NB4 (cell line): ENCODE results near the gene CFAP99.

ENCODE experiments used
- DNase-seq: peaks from one replicate; pipeline ENCODE4 v3.0.0; 2010; ENCODE audit warnings: low read depth
- H3K4me3 ChIP-seq: one replicate; pipeline ENCODE4 v1.5.1; 2011; ENCODE audit warnings: mild to moderate bottlenecking, low read depth, low read length, moderate library complexity
- MYC ChIP-seq: IDR thresholded peaks from 2 replicates; pipeline ENCODE4 v1.6.1; 2011; ENCODE audit warnings: low read depth, low read length
- POLR2A ChIP-seq: IDR thresholded peaks from 2 replicates; pipeline ENCODE4 v1.6.1; 2011; ENCODE audit warnings: mild to moderate bottlenecking; ENCODE audit not compliant: insufficient read length; ENCODE audit errors: extremely low read depth
- TF ChIP-seq, protein P1 (sequence below): IDR thresholded peaks from one replicate; pipeline ENCODE4 v1.5.1; 2012; ENCODE audit warnings: low read depth, low read length
- TF ChIP-seq, protein P2 (sequence below): IDR thresholded peaks from 2 replicates; pipeline ENCODE4 v1.6.1; 2011; ENCODE audit warnings: low read depth, low read length

Gene CFAP99

DNA sequence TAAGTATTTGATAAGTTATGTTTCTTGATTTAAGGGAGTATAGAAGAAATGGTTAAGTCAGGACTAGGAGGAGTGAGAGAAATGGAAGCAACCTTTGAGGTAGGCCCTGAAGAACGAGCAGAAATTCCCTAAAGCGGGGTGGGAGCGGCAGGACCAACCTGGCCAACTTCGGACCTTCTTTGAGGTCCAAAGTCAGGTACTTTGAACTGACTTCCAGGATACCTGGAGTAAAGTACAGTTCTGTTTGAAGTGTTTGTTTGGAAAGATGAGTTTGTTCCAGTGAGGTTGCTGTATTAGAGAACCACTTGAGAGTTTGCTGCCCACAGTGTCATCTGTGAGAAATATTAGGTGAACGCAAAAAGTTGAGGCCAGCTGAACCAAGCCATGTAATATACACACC lies 61.9 kb downstream of the CFAP99 start:
- H3K4me3 ChIP-seq, result no peak overlapping the region
- no peak for DNase-seq
- TF ChIP-seq MYC (no peak), POLR2A (no peak)
- TF ChIP-seq, protein P1, sequence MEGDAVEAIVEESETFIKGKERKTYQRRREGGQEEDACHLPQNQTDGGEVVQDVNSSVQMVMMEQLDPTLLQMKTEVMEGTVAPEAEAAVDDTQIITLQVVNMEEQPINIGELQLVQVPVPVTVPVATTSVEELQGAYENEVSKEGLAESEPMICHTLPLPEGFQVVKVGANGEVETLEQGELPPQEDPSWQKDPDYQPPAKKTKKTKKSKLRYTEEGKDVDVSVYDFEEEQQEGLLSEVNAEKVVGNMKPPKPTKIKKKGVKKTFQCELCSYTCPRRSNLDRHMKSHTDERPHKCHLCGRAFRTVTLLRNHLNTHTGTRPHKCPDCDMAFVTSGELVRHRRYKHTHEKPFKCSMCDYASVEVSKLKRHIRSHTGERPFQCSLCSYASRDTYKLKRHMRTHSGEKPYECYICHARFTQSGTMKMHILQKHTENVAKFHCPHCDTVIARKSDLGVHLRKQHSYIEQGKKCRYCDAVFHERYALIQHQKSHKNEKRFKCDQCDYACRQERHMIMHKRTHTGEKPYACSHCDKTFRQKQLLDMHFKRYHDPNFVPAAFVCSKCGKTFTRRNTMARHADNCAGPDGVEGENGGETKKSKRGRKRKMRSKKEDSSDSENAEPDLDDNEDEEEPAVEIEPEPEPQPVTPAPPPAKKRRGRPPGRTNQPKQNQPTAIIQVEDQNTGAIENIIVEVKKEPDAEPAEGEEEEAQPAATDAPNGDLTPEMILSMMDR, result no peak
- TF ChIP-seq, protein P2, sequence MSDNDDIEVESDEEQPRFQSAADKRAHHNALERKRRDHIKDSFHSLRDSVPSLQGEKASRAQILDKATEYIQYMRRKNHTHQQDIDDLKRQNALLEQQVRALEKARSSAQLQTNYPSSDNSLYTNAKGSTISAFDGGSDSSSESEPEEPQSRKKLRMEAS, result no peak

DNA sequence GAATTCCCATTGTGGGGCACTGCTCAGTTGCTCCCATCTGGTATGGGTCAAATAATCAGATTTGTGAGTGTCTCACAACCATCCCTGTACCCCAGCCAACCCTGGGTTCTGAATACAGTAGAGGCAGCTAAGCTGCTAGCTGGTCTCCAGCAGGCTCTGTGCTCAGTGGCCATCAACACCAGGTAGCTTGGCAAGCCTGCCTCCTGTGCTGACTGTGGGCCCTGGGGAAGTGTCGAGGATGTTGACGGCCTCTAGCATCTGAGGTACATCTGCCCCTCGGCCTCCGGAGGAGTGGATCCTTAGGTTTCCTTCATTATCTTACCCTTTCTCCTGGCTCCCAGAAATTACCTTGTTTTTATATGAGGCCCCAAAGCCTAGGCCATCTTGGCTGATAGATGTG lies 63.4 kb downstream of the CFAP99 start:
- no peak for DNase-seq
- TF ChIP-seq POLR2A, result no peak
- TF ChIP-seq, protein P1, result no peak
- no peak for TF ChIP-seq MYC
- TF ChIP-seq, protein P2, result no peak
- no peak overlapping the region for H3K4me3 ChIP-seq

DNA sequence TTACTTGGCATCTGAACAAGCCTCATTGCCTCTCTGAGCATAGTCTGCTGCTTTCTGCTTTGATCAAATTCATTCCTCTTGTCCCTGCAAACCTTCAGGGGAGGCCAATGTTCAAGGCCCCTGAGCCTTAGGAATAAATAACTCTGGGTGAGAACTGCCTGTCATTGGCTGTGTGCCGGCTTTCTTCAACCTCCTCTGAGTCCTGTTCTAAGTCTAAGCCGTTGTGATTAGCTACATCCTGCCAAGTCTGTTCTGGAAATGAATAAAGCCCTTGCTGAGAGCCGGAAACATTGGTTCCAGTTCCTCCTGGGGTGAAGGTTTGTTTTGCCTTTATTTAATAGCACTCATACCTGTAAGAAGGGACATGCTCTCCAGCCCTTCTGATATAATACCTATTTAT lies 63.9 kb downstream of the CFAP99 start:
- no peak overlapping the region for H3K4me3 ChIP-seq
- no peak for DNase-seq
- TF ChIP-seq, protein P2, result no peak
- TF ChIP-seq MYC (no peak), POLR2A (no peak)
- TF ChIP-seq, protein P1, result no peak

DNA sequence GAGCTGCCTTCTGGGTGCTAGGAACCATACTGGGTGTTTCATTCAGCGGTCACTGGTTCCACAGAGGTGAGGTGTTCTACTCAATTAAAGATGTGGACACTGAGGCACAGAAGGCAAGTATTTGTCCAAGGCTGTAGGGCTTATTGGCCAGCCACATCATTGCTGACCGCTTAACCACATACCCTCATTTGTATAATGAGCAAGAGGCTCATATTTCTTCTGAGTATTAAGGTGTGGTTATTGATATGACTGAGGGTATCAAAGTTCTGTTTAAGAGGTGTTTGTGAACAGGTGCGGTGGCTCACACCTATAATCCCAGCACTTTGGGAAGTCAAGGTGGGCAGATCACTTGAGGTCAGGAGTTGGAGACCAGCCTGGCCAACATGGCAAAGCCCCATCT lies 64.5 kb downstream of the CFAP99 start:
- no peak for DNase-seq
- H3K4me3 ChIP-seq, result no peak overlapping the region
- TF ChIP-seq, protein P2, result no peak
- TF ChIP-seq, protein P1, result no peak
- TF ChIP-seq MYC, result no peak
- TF ChIP-seq POLR2A, result no peak

DNA sequence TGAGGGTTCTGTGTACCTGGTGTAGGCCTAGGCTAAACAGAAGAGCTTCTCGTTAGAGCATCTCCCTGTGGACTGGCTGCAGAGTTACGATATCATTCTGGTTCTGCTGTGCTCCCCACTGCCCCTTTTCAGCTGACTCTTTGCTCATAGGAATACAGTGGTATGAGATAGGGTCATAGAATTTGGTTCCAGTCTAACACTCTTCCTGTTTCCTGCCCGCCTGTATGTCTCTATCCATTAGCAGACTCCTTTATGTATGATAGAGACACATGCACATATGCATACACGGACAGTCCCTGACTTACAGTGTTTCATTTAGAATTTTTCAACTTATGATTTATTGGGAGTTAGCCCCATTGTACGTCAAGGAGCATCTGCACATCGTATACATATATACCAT lies 65.4 kb downstream of the CFAP99 start:
- TF ChIP-seq, protein P2, result no peak
- TF ChIP-seq, protein P1, result no peak
- TF ChIP-seq MYC (no peak), POLR2A (no peak)
- H3K4me3 ChIP-seq, result no peak overlapping the region
- peak; percentile 55 for DNase-seq

DNA sequence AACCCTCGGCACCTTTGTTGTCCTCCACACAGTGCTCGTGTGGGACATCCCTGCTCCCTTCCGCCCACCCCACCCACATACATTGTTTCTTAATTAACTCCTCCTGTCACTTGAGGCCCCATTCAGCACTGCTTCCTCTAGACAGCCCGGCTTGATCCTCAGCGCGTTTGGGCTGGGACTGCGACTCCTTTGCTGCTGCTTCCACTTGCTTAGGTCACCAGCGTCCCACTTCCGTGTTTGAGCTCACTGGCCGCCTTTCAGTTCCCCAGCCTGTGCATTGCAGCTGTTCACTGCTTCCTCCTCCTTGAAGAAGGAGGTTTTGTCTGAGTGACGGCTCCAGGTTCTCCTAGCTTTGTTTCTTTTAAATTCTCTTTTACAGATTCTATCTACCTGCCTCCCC lies 66.2 kb downstream of the CFAP99 start:
- no peak overlapping the region for H3K4me3 ChIP-seq
- peak; percentile 43; the same call in 1 of the 2 replicates for TF ChIP-seq MYC
- TF ChIP-seq, protein P1, result no peak
- TF ChIP-seq, protein P2, result peak; percentile 81
- peak; percentile 97 for DNase-seq
